Measurements from ENCODE around the gene KLF6. TPM values are rescaled to one million over a fixed set of nuclear protein-coding genes. Genes with fewer than 3 reads are reported as not detected.

The KLF6 gene
- polyA plus RNA-seq, 1 donor from 2014 or later, result 10.4 TPM

GRCh38 chr10:3797750-3798149 is 12.7 kb upstream of the KLF6 start:
- Histone ChIP-seq H3K9ac (ENCODE audit: low read length) (no peak overlapping the region), H3K27me3 (ENCODE audit: insufficient read depth, low read depth, low read length) (no peaks in the 10 kb centered on the region), H3K4me2 (ENCODE audit: low read length) (no peak overlapping the region), H3K4me3 (ENCODE audit: low read length) (no peak overlapping the region), H3K36me3 (ENCODE audit: insufficient read depth, low read length) (no peaks in the 10 kb centered on the region), H3K9me2 (ENCODE audit: insufficient read depth, low read length) (no peaks in the 10 kb centered on the region), H3F3A (ENCODE audit: insufficient read depth, low read length, poor library complexity, severe bottlenecking) (no peaks in the 10 kb centered on the region), H3K27ac (ENCODE audit: low read length) (no peak overlapping the region), H3K79me2 (replicated peaks; ENCODE audit: insufficient read depth, low read length) (no peaks in the 10 kb centered on the region), H2AFZ (ENCODE audit: low read depth, low read length) (no peak overlapping the region), H3K9me3 (ENCODE audit: low read length) (peaks cover 4% of the 10 kb centered on the region), H4K20me1 (ENCODE audit: insufficient read depth) (no peaks in the 10 kb centered on the region)
- TF ChIP-seq REST (IDR thresholded peaks at IDR 0.05; ENCODE audit: borderline replicate concordance), result no peak
- no peak for TF ChIP-seq SMC3 (conservative IDR thresholded peaks at IDR 0.05; ENCODE audit: poor library complexity)
- TF ChIP-seq MXI1 (conservative IDR thresholded peaks at IDR 0.05; ENCODE audit: poor library complexity, severe bottlenecking), result no peak
- no peak for TF ChIP-seq EZH2 (IDR thresholded peaks at IDR 0.05; ENCODE audit: borderline replicate concordance, insufficient read depth, low read length, poor library complexity, severe bottlenecking)

- no peak overlapping the region for H3K4me2 ChIP-seq (ENCODE audit: low read length)
- no peaks in the 10 kb centered on the region for H3K36me3 ChIP-seq (ENCODE audit: insufficient read depth, low read length)
- no peaks in the 10 kb centered on the region for H3K79me2 ChIP-seq (replicated peaks; ENCODE audit: insufficient read depth, low read length)
- H2AFZ ChIP-seq (ENCODE audit: low read depth, low read length), result no peak overlapping the region
- peaks cover 3% of the 10 kb centered on the region for H3K9me3 ChIP-seq (ENCODE audit: low read length)
- no peaks in the 10 kb centered on the region for H3K9me2 ChIP-seq (ENCODE audit: insufficient read depth, low read length)
- H3K27me3 ChIP-seq (ENCODE audit: insufficient read depth, low read depth, low read length), result no peaks in the 10 kb centered on the region
- no peaks in the 10 kb centered on the region for H4K20me1 ChIP-seq (ENCODE audit: insufficient read depth)
- no peaks in the 10 kb centered on the region for H3F3A ChIP-seq (ENCODE audit: insufficient read depth, low read length, poor library complexity, severe bottlenecking)
- H3K9ac ChIP-seq (ENCODE audit: low read length), result no peak overlapping the region
- TF ChIP-seq CTCF (IDR thresholded peaks at IDR 0.05; ENCODE audit: poor library complexity, severe bottlenecking) (no peak), REST (IDR thresholded peaks at IDR 0.05; ENCODE audit: borderline replicate concordance) (no peak), MXI1 (conservative IDR thresholded peaks at IDR 0.05; ENCODE audit: poor library complexity, severe bottlenecking) (no peak), EP300 (conservative IDR thresholded peaks at IDR 0.05; ENCODE audit: poor library complexity, severe bottlenecking) (no peak), RAD21 (conservative IDR thresholded peaks at IDR 0.05) (no peak), POLR2AphosphoS5 (IDR thresholded peaks at IDR 0.05) (no peak), EZH2 (IDR thresholded peaks at IDR 0.05; ENCODE audit: borderline replicate concordance, insufficient read depth, low read length, poor library complexity, severe bottlenecking) (no peak), SMC3 (conservative IDR thresholded peaks at IDR 0.05; ENCODE audit: poor library complexity) (no peak), TAF1 (IDR thresholded peaks at IDR 0.05; ENCODE audit: low read depth) (no peak)
- no peak overlapping the region for H3K4me3 ChIP-seq (ENCODE audit: low read length)
- no peak overlapping the region for H3K27ac ChIP-seq (ENCODE audit: low read length)
Measured at GRCh38 chr10:3793553-3793952, 8.5 kb upstream of the KLF6 start.

All from neural cell (in vitro differentiated cells).